Hematopoietic multipotent progenitor cell treated with erythropoietin and hydrocortisone succinate and interleukin-3 and kit ligand, for 8 days (in vitro differentiated cells): ENCODE data around the gene TCF12.
A peak's percentile ranks its signal among the peaks of the same experiment; 100 is the strongest.

Source experiments
- DNase-seq: peaks from one replicate; pipeline ENCODE4 v3.0.0-alpha.2; 2015

TCF12 gene

GRCh38 chr15:57057134-57057930, 138.9 kb downstream of the TCF12 start:
- DNase-seq = no peak

- DNase-seq = no peak
Observed at GRCh38 chr15:57059026-57059660, 140.7 kb downstream of the TCF12 start.

DNA sequence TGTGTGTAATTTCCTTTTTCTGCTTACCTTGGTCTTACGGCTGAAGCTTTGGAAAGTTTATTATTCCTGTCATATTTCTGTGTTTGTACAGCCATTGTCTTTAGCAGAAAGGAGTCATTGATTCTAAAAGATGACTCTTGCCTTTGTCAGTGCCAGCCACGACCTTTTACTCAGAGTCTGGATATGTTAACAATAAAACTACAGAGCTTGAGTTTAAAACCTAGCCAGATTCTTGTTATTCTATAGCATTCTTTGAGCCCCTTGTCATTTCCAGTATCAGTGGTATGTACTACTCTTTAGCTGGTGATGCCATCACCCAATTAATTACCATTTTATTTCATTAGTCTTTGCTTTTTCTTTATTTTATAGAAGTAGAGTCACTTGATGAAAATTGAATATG, 142.4 kb downstream of the TCF12 start:
- DNase-seq = no peak

DNA sequence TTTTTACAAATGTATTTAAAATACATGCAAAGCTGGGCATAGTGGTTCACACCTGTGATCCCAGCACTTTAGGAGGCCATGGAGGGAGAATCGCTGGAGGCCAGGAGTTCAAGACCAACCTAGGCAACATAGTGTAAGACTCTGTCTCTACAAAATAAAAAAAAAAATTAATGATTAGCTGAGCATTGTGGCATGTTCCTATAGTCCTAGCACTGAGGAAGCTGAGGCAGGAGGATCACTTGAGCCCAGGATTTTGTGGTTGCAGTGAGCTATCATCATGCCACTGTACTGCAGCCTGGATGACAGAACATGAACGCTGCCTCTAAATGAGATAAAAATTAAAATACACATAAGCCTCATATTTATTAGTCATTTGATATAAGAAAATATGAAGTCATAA, 142.8 kb downstream of the TCF12 start:
- DNase-seq = no peak

- no peak for DNase-seq
Observed at GRCh38 chr15:57061696-57062095, 143.3 kb downstream of the TCF12 start.

GRCh38 chr15:57064033-57064432, 145.6 kb downstream of the TCF12 start:
- no peak for DNase-seq

- DNase-seq = no peak
Observed at GRCh38 chr15:57069423-57069822, 151.0 kb downstream of the TCF12 start.

GRCh38 chr15:57070674-57071073, 152.2 kb downstream of the TCF12 start:
- no peak for DNase-seq

GRCh38 chr15:57079446-57079845, 161.0 kb downstream of the TCF12 start:
- DNase-seq = peak; percentile 62

DNA sequence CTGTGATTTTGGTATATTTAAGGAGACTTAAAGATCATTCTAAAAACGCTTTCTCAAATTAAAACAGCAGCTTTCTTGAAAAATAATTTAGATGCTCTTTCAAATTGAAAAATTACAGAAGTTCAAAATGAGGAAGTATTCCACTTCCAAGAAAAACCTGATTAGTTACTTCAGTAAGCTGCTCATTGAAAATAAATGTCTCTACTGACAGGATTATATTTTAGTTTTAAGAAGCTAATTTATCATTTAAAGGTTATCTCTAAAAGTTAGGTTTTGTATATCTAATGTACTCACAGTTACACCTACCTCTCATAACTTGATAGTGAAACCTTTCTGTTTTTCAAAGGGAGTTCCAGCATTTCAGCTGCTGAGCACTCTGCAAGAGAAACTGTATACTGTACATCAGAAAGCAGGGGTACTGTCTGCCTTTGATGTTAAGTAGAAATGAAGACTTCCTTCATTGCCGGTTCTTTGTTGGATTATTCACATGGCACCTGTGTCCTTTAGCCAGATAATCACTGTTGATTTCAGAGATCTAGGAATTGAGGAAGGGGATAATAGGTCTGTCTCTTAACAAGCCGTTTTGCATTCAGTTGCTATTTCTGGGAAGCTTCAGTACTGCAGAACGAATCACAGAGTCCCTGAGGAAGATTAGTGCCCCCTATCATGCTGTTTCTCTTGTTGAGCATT, 161.6 kb downstream of the TCF12 start:
- no peak for DNase-seq

DNA sequence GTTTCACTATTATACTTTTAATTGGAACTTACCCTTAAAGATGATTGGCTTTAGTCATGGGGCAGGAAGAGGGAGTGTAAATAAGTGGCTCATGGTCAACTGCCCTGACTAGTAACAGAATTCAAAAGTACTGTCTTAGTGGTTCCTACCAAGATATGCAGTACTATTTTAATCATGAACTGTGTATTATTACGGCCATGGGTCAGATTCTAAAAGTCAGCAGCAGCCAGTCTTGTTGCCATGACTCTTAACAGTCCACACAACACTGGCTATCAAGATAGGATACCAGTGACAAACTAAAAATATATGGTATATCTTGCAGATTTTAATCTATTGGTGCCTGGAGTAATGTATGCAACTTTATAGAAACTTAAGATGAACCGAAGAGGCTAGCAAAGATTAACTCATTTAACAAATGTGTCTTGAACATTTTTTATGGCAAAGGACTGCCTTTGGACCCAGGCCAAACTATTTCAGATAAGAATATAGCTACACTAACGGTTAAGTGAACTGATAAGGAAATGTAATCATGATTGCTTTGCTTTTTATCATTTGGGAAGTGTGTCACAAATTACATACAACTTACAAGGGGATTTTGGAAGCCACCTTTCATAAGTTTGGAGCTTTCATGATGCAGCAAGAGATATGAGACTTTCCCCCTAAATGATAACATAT, 163.7 kb downstream of the TCF12 start:
- DNase-seq = peak; percentile 44

- DNase-seq = no peak
Observed at GRCh38 chr15:57084192-57084591, 165.7 kb downstream of the TCF12 start.

DNA sequence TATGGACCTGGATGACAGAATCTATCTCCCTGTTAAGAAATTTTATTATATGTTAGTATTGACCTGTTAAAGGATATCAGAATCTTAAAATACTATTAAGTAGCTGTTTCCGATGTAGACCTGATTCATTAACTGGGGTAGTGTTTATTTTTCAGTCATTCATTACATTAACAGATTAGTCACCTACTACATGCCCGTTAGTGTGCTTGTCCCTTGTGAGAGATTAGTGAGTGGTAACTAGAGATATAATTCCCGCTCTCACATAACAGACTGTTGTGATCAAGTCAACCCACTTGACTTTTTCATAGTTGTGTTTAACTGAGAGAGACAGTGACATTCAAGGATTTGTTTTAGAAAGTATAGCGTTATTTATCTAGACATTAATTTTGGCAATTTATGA, 166.8 kb downstream of the TCF12 start:
- peak; percentile 65 for DNase-seq

DNA sequence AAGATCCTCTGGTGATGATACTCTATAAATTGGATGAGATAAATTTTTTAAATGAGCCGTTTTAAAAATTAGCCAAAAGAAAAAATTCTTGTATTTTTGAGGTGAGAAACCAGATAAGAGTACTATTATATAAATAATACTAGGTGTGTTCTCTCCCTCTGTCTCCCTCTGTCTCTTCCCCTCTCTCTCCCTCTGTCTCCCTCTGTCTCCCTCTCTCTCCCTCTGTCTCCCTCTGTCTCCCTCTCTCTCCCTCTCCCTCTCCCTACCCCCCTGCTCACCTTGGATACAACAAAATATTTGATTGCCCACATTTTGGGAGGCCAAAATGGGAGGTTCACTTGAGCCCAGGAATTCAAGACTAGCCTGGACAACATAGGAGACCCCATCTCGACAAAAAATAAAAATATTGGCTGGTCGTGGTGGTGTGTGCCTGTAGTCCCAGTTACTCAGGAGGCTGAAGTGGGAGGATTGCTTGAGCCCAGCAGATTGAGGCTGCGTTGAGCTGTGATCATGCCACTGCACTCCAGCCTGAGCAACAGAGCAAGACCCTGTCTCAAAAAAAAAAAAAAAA, 168.5 kb downstream of the TCF12 start:
- DNase-seq = no peak

- DNase-seq = no peak
Observed at GRCh38 chr15:57089815-57090495, 171.5 kb downstream of the TCF12 start.

- no peak for DNase-seq
Observed at GRCh38 chr15:57090496-57090859, 172.0 kb downstream of the TCF12 start.

GRCh38 chr15:57091636-57092035, 173.2 kb downstream of the TCF12 start:
- DNase-seq = no peak

- no peak for DNase-seq
Observed at GRCh38 chr15:57092252-57092651, 173.8 kb downstream of the TCF12 start.

DNA sequence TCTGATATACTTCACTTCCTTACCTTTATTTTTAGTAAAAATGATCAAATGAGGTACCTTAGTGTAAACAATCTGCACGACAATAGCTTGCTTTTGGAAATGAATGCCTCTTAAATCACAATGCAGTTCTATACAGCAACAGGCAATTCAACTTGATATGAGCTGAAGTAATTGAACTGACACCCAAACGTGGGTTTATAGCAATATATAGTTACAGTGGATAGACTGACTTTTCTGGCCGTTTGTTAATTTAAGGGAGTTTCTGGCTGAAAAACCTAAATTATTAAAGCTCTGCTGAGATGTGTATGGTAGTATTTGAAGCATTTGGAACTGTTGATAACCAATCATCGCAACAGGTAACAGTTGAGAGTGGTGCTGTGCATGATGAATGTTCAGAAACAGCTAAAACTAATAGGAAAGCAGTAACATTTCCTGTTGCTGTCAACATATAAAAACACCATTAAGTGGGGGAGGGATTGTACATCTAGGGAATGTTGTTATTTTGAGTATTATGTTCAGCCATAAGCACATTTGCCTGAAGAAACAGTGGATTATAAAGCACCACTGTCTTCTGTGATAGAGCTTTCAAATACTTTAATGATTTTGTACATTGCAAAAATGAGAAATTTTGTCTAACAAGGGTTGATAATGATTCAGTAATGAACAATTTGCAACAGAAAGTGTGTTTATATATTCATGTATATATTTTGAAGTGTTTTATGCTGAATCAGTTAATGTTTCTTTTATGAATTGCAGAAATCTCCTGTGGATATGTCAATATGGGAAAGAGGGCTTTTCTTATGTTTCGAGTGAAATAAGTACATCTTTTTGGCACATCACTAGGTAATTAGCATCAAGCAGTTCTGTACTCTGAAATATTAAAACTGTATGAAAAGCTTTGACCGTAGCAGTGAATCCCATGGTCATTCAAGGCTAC, 176.1 kb downstream of the TCF12 start:
- no peak for DNase-seq

- DNase-seq = no peak
Observed at GRCh38 chr15:57095896-57096295, 177.5 kb downstream of the TCF12 start.

GRCh38 chr15:57097246-57097645, 178.8 kb downstream of the TCF12 start:
- DNase-seq = no peak
